Measurements from ENCODE around the gene PDE4B. TPM values are rescaled to one million over a fixed set of nuclear protein-coding genes. Genes with fewer than 3 reads are reported as not detected.
"Not testable (repeated sequence)": the region's sequence is repeated elsewhere in the genome, so short reads cannot be mapped to it uniquely, and the experiment has no call there.

Gene PDE4B

DNA sequence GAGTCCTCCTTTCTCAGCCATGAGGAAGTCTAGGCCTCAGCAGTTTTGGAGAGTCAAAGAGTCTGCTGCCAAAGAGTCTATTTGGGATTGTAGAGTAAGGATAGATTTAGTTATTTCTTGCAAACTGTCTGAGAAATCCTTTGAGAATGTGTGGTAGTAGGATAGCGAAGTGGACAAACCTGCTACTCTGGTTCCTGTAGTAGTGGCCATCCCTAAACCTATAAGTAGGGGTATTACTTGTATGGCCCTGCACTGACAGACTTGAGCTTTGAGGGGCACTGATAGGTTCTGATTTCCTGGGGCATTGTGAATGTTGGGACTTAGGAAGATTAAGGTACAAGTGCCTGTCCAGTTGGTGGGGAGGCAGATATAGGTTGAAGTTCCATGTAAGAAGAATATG, 625.3 kb downstream of the PDE4B start:
- Histone ChIP-seq H3K9ac (ENCODE audit: low read depth, low read length) (no peak overlapping the region), H3K4me1 (ENCODE audit: control insufficient read depth, insufficient read depth, low read length) (no peaks in the 10 kb centered on the region)

DNA sequence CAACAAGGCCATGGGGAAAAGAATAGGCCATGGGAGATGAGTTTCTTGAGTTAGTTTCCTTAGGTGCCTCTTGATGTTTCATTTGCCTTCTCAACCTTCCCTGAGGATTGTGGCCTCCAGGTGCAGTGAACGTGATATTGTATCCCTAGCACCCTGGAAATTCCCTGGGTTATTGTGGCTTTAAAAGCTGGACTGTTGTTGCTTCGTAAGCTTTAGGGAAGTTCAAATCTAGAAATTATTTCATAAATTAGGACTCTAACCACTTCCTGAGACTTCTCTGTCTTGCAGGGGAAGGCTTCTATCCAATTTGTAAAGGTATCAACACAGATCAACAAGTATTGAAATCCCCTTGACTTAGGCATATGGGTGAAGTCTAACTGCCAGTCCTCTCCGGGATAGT, 627.5 kb downstream of the PDE4B start:
- not testable (repeated sequence) for H3K4me1 ChIP-seq (ENCODE audit: control insufficient read depth, insufficient read depth, low read length); H3K27me3 ChIP-seq (ENCODE audit: control insufficient read depth, insufficient read depth, low read length); H3K9me3 ChIP-seq (replicated peaks; ENCODE audit: low read length); H3K4me2 ChIP-seq (ENCODE audit: low read length); H3K4me3 ChIP-seq (ENCODE audit: low read length); H3K9ac ChIP-seq (ENCODE audit: low read depth, low read length); H3K36me3 ChIP-seq (ENCODE audit: insufficient read depth, low read length)

More for the DNA sequence above, 625.3 kb downstream of the PDE4B start:
- Histone ChIP-seq H3K4me3 (ENCODE audit: low read length) (no peak overlapping the region), H3K27me3 (ENCODE audit: control insufficient read depth, insufficient read depth, low read length) (no peaks in the 10 kb centered on the region), H3K36me3 (ENCODE audit: insufficient read depth, low read length) (no peaks in the 10 kb centered on the region), H3K4me2 (ENCODE audit: low read length) (no peak overlapping the region), H3K9me3 (replicated peaks; ENCODE audit: low read length) (no peaks in the 10 kb centered on the region)

- H3K9ac ChIP-seq (ENCODE audit: low read depth, low read length); H3K9me3 ChIP-seq (replicated peaks; ENCODE audit: low read length); H3K4me2 ChIP-seq (ENCODE audit: low read length); H3K4me1 ChIP-seq (ENCODE audit: control insufficient read depth, insufficient read depth, low read length); H3K36me3 ChIP-seq (ENCODE audit: insufficient read depth, low read length); H3K4me3 ChIP-seq (ENCODE audit: low read length); H3K27me3 ChIP-seq (ENCODE audit: control insufficient read depth, insufficient read depth, low read length): not testable (repeated sequence)
These were observed 628.2 kb downstream of the PDE4B start for GRCh38 chr1:66420906-66421305.

GRCh38 chr1:66422804-66423203, 630.1 kb downstream of the PDE4B start:
- no peak overlapping the region for H3K9ac ChIP-seq (ENCODE audit: low read depth, low read length)
- H3K4me3 ChIP-seq (ENCODE audit: low read length), result no peak overlapping the region
- no peak overlapping the region for H3K4me2 ChIP-seq (ENCODE audit: low read length)
- no peaks in the 10 kb centered on the region for H3K36me3 ChIP-seq (ENCODE audit: insufficient read depth, low read length)
- no peaks in the 10 kb centered on the region for H3K4me1 ChIP-seq (ENCODE audit: control insufficient read depth, insufficient read depth, low read length)
- H3K27me3 ChIP-seq (ENCODE audit: control insufficient read depth, insufficient read depth, low read length), result no peaks in the 10 kb centered on the region
- H3K9me3 ChIP-seq (replicated peaks; ENCODE audit: low read length), result no peaks in the 10 kb centered on the region

Small RNAs within 50 kb of the gene (small RNA-seq; reads per million reads assigned to genes)
- gene RN7SL854P (not detected), gene RNU4-88P (not detected)
